ENCODE measurements around the gene VAMP8.
A peak's percentile ranks its signal among the peaks of the same experiment; 100 is the strongest.
"Not testable (repeated sequence)": the region's sequence is repeated elsewhere in the genome, so short reads cannot be mapped to it uniquely, and the experiment has no call there.

The VAMP8 gene

DNA sequence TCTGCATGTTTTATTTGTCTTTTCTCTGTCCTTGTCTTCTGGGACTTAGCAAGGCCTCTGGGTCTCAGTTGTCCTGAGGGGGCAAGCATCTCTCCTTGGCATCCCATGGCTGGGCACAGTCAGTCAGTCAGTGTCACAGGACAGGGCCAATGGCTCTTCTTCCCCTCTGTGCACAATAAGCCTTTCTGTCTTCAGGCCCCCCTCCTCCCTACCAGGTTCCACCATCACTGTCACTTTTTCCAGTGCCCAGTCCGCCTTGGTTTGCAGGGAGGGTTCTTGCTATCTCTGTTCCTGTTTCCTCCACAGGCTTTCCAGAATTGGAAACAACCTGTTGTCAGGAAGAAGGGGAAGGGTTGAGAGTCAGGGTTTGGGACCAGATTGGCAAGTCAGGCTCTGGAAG, 5.1 kb downstream of the VAMP8 start:
- Histone ChIP-seq H3K9ac (ENCODE audit: low read depth, low read length) (no peak overlapping the region), H3K9me3 (ENCODE audit: control insufficient read depth, insufficient read depth, low read length) (no peaks in the 10 kb centered on the region), H3K4me1 (ENCODE audit: insufficient read depth, low read length) (peaks cover 28% of the 10 kb centered on the region), H3K36me3 (ENCODE audit: insufficient read depth, low read length) (peaks cover 7% of the 10 kb centered on the region; the same call in 1 of the 2 replicates)

DNA sequence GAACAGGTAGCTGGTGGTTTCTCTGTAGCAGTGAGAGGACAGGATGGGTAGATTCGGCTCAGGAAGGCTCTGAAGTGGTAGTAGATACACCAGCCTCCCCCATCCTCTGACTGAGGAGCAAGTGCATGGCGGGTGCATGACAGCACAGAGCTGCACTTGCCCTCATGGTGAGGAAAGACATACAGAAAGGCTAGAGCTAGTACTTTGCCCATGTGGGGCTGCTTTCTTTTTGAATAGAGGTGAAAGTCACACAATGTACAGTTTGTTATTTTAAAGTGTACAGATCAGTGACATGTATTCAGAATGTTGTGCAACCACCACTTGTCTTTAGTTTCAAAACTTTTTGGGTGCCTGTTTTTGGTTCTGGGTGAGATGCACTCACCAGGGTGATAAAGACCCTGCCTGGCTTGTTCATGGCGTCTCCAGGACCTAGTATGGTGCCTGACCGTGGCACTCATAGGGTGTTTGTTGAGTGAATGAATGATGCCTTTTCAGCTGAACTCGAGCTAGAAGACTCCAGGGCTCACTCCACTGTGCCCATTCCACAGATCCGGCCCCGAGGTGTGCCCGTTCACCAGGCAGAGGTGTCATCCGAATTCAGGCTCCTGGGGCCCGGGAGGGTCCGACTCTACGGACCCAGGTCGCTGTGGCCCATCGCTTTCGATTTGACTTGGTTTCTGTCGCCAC, 6.4 kb downstream of the VAMP8 start:
- Histone ChIP-seq H3K9ac (ENCODE audit: low read depth, low read length) (no peak overlapping the region; the same call in 1 of the 2 replicates), H3K36me3 (ENCODE audit: insufficient read depth, low read length) (peaks cover 7% of the 10 kb centered on the region; the same call in 1 of the 2 replicates), H3K9me3 (ENCODE audit: control insufficient read depth, insufficient read depth, low read length) (no peaks in the 10 kb centered on the region), H3K4me1 (ENCODE audit: insufficient read depth, low read length) (peaks cover 24% of the 10 kb centered on the region)

DNA sequence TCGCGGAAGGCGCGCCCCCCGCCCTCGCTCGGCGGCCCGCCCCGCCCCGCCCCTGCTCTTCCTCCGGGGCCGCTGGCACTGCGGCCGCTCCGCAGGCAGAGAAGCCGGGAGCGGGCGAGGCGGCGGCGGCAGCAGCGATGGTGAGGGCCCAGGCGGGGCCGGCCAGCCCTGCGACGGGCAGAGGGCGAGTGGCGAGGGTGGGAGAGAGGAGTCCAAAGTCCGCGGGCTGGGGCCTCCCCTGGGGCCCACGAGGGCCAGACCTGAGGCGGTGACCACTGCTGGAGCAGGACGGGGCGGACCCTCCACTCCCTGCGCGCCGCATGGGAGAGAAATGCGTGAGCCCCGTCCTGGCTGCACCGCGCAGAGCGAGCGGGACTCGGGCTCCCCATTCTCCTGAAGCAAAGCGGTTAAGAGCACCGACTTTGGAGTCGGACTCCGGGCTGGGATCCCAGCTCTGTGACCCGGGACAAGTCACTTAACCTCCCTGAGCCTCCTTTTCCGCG, 7.0 kb downstream of the VAMP8 start, which contains the start of gene VAMP5:
VAMP5 (plus strand) TSS at position 78 of the 503 bp plus-strand sequence; CDS start at position 138, 60 bp downstream.
- peaks cover 18% of the 10 kb centered on the region for H3K4me1 ChIP-seq (ENCODE audit: insufficient read depth, low read length)
- H3K36me3 ChIP-seq (ENCODE audit: insufficient read depth, low read length), result peaks cover 7% of the 10 kb centered on the region; the same call in 1 of the 2 replicates
- peak within 1 kb of the TSS; percentile 53; the same call in 1 of the 2 replicates for H3K9ac ChIP-seq (ENCODE audit: low read depth, low read length)
- no peaks in the 10 kb centered on the region for H3K9me3 ChIP-seq (ENCODE audit: control insufficient read depth, insufficient read depth, low read length)

DNA sequence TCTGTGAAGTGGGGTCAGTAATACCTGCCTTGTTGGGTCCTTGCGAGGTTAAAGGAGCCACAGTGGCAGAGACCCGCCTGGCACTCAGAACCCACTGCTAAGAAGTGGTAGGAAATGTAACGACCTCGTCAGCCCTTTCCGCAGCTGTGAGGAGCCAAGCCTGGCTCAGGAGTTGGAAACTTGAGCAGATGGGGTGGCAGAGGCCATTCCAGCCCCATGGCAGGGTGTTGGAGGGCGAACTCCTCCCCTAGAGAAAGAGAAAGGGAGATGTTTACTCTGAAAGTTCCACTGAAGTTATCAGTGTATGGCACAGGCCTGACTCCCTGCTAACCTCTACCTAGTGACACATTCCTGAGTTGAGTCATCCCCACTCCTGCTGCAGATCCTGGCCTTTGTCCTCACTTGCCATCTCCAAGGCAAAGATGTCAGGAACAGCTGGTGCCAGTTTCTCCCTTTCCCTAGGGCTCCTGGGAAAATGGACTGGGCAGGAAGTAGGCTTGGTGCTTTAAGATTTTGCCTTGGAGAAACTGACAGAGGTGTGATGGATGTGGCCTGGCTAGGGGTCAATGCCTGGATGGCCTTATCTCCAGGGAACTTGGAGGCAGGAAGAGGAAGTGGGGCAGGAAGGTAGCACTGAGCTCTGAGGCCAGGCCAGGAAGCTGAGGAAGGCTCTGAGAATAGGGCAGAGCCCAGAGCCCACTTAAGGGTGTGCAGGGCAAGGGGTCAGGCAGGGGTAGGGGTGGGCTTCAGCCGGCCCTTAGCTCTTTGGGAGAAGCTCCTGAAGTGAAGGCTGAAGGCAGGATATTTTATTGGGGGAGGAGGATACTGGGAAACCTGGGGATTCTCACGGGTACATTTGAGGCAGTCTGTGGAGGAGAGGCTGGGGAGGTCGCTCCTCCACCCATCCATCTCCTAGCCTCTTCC, 7.7 kb downstream of the VAMP8 start:
- peak overlapping the region; percentile 53; the same call in 1 of the 2 replicates for H3K9ac ChIP-seq (ENCODE audit: low read depth, low read length)
- no peaks in the 10 kb centered on the region for H3K9me3 ChIP-seq (ENCODE audit: control insufficient read depth, insufficient read depth, low read length)
- H3K4me1 ChIP-seq (ENCODE audit: insufficient read depth, low read length), result peaks cover 14% of the 10 kb centered on the region
- peaks cover 7% of the 10 kb centered on the region; the same call in 1 of the 2 replicates for H3K36me3 ChIP-seq (ENCODE audit: insufficient read depth, low read length)

DNA sequence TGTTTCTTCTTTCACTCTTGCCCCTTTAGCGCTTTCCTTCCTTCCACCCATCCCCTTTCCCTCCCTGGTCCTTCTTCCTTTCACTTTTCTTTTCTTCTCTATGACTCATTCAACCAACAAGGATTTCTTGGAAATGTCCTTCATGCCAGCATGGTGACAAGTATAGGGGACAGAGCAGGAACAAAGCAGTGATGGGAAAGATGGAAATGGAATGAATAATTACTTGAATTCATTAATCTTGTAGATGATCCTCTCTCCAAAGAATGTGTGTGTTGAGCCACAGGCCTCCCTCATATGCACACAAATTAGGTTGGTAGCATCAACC, 8.4 kb downstream of the VAMP8 start:
- Histone ChIP-seq H3K4me1 (ENCODE audit: insufficient read depth, low read length) (peaks cover 14% of the 10 kb centered on the region), H3K9me3 (ENCODE audit: control insufficient read depth, insufficient read depth, low read length) (no peaks in the 10 kb centered on the region), H3K9ac (ENCODE audit: low read depth, low read length) (no peak overlapping the region), H3K36me3 (ENCODE audit: insufficient read depth, low read length) (peaks cover 6% of the 10 kb centered on the region; the same call in 1 of the 2 replicates)

DNA sequence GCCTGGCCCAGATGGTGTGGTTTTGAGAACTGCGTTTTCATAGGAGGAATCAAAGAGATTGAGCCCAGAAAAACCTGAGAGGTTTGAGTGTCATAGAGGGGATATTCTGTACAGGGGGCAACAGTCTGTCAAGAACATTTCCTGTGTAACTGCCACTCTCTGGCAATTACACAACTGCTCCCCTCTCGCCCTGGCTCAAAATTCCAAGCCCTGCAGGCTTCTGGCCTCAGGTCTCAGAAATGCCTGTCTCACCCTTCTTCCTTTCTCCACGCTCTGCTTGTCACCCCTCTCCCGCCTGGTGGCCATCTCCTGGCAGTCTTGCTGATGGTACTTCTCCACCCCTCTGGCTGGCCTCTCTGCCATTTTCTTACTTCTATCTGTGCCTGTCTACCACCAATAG, 10.8 kb downstream of the VAMP8 start:
- H3K9ac ChIP-seq (ENCODE audit: low read depth, low read length), result no peak overlapping the region
- H3K9me3 ChIP-seq (ENCODE audit: control insufficient read depth, insufficient read depth, low read length), result no peaks in the 10 kb centered on the region
- peaks cover 14% of the 10 kb centered on the region for H3K4me1 ChIP-seq (ENCODE audit: insufficient read depth, low read length)
- H3K36me3 ChIP-seq (ENCODE audit: insufficient read depth, low read length), result no peaks in the 10 kb centered on the region

DNA sequence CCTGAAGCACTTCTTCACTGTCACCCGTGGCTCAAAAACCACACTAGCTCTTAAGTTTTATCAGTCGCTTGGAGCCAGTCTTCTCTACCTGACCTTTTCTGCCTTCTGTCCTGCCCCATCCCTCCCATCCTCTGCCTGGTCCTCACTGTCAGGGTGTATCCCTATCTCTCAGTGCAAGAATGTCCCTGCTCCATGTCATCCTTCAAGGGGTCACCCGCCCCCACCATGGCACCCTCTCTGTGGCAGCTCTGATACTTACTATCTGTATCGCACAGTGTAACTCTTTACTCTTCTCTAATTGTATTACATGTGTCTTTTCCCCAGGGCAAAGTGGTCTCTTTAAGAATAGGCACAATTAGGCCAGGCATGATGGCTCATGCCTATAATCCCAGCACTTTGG, 11.3 kb downstream of the VAMP8 start:
- H3K9ac ChIP-seq (ENCODE audit: low read depth, low read length), result no peak overlapping the region
- peaks cover 14% of the 10 kb centered on the region for H3K4me1 ChIP-seq (ENCODE audit: insufficient read depth, low read length)
- H3K36me3 ChIP-seq (ENCODE audit: insufficient read depth, low read length), result no peaks in the 10 kb centered on the region
- no peaks in the 10 kb centered on the region for H3K9me3 ChIP-seq (ENCODE audit: control insufficient read depth, insufficient read depth, low read length)

DNA sequence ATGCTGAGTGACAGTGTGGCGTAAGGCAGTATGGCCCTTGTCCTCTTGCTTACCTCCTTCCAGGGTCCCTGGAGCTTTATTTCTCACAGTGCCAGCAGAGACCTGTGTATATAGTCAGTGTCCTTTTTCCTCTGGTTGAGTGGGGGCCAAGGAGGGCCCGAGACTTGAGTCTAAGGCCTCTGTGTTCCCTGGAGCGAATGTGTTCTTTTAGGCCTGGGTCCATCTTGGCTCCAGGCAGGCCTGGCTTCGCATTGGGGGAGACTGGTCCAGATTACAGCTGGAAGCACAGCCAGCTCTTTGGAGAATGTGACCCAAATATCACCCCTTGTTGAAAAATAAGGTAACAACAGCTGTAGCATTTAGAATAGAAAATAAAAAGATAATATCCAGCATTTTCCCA, 11.8 kb downstream of the VAMP8 start:
- H3K9me3 ChIP-seq (ENCODE audit: control insufficient read depth, insufficient read depth, low read length), result no peaks in the 10 kb centered on the region
- peaks cover 14% of the 10 kb centered on the region for H3K4me1 ChIP-seq (ENCODE audit: insufficient read depth, low read length)
- no peak overlapping the region for H3K9ac ChIP-seq (ENCODE audit: low read depth, low read length)
- H3K36me3 ChIP-seq (ENCODE audit: insufficient read depth, low read length), result no peaks in the 10 kb centered on the region

DNA sequence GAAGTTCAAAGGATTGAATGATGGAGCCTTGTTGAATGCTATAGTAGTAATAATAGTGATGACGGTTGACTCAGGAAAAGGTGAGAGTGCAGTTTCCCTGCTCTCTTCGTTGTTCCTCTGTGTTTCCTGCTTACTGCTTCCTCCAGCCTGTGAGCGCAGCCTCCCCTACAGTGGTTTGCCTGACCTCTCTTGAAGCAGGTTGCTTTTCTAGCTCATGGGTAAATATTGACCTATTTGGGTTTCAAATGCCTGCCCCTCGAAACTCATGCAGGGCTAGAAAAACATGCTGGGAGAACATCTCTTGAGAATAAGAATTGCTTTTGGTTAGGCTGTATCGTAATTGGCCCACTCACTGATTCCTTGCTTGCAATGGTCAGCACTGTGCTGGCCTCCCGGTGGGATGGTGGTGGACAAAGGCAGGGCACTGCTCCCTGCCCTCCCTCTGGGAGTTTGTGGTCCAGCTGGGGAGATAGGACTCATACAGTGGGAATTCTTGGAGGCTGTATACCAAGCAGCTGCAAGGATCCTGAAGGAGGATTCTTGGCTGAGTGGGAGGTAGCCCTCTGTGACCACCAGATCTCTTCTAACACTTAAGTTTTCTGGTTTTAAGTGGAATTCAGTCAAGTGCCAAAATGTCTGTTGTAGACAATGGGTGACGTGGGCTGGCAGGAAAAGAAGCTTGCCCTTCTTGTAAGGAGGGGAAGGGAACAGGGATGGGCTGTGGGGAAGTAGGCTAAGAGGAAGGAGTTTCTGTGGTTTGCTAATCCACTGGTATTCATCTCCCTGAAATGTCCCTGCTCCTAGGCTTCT, 12.8 kb downstream of the VAMP8 start:
- no peaks in the 10 kb centered on the region for H3K9me3 ChIP-seq (ENCODE audit: control insufficient read depth, insufficient read depth, low read length)

DNA sequence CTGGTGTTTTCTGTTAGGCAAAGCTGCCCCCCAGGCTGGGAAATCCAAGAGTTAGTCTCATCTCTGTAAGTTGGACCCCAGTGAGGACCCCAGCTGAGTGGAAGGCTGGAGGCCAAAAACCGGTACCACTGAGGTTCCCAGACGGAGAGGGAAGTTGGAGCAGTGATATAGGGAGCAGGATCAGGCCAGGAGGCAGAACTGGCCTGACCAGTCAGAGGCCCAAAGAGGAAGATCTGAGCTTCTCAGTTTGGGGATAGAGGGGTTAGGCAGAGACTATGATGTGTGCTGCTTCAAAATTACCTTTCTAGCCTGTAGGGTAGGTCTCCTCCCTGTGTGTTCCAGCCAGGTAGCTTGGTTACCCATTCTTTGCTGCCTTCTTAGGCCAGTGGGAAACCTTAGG, 13.6 kb downstream of the VAMP8 start:
- H3K36me3 ChIP-seq (ENCODE audit: insufficient read depth, low read length), result no peaks in the 10 kb centered on the region
- H3K9ac ChIP-seq (ENCODE audit: low read depth, low read length), result no peak overlapping the region
- no peaks in the 10 kb centered on the region for H3K9me3 ChIP-seq (ENCODE audit: control insufficient read depth, insufficient read depth, low read length)
- peaks cover under 1% of the 10 kb centered on the region for H3K4me1 ChIP-seq (ENCODE audit: insufficient read depth, low read length)

More for the DNA sequence above, 12.8 kb downstream of the VAMP8 start:
- Histone ChIP-seq H3K36me3 (ENCODE audit: insufficient read depth, low read length) (no peaks in the 10 kb centered on the region), H3K4me1 (ENCODE audit: insufficient read depth, low read length) (peaks cover 8% of the 10 kb centered on the region), H3K9ac (ENCODE audit: low read depth, low read length) (no peak overlapping the region)

DNA sequence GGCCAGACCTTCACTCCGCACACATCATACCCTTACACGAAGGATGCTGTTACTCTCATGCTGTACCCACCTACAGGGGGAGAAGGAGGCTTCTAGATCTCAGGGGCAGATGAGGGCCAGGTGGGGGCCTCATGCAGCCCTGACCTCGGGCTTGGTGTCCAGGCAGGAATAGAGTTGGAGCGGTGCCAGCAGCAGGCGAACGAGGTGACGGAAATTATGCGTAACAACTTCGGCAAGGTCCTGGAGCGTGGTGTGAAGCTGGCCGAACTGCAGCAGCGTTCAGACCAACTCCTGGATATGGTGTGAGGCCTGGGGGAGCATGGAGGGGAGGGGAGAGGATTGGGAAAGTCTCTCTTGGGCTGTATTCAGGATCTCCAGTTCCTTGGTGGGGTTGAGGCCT, 14.2 kb downstream of the VAMP8 start:
- no peaks in the 10 kb centered on the region for H3K9me3 ChIP-seq (ENCODE audit: control insufficient read depth, insufficient read depth, low read length)
- H3K9ac ChIP-seq (ENCODE audit: low read depth, low read length), result no peak overlapping the region
- H3K4me1 ChIP-seq (ENCODE audit: insufficient read depth, low read length), result no peaks in the 10 kb centered on the region
- no peaks in the 10 kb centered on the region for H3K36me3 ChIP-seq (ENCODE audit: insufficient read depth, low read length)

DNA sequence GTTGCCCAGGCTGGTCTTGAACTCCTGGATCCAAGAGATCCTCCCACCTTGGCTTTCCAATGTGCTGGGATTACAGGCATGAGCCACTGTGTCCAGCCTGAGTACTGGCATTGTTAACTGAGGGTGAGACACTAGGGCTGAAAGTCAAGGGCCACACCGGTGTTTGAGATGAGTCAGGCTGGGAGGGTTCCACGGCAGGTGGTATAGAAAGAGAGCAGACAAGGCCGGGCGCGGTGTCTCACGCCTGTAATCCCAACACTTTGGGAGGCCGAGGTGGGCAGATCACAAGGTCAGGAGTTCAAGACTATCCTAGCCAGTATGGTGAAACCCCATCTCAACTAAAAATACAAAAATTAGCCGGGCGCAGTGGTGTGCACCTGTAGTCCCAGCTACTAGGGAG, 14.9 kb downstream of the VAMP8 start:
- H3K9me3 ChIP-seq (ENCODE audit: control insufficient read depth, insufficient read depth, low read length); H3K9ac ChIP-seq (ENCODE audit: low read depth, low read length); H3K36me3 ChIP-seq (ENCODE audit: insufficient read depth, low read length); H3K4me1 ChIP-seq (ENCODE audit: insufficient read depth, low read length): not testable (repeated sequence)

DNA sequence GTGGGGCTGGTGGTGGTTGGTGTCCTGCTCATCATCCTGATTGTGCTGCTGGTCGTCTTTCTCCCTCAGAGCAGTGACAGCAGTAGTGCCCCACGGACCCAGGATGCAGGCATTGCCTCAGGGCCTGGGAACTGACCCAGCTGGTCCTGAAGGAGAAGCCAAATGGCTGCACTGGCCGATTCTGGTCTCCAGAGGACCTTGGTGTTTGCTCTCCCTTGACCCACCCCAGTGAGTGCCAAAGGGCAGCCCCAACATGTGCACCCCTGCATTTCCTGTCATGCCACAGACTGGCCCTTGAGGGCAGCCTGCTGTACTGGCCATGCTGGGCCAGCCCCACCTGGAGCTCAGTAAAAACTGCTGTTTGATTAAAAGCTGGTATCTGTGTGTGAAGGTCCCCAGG, 15.6 kb downstream of the VAMP8 start:
- Histone ChIP-seq H3K36me3 (ENCODE audit: insufficient read depth, low read length) (peaks cover 2% of the 10 kb centered on the region; the same call in 1 of the 2 replicates), H3K4me1 (ENCODE audit: insufficient read depth, low read length) (no peaks in the 10 kb centered on the region), H3K9ac (ENCODE audit: low read depth, low read length) (no peak overlapping the region), H3K9me3 (ENCODE audit: control insufficient read depth, insufficient read depth, low read length) (no peaks in the 10 kb centered on the region)

DNA sequence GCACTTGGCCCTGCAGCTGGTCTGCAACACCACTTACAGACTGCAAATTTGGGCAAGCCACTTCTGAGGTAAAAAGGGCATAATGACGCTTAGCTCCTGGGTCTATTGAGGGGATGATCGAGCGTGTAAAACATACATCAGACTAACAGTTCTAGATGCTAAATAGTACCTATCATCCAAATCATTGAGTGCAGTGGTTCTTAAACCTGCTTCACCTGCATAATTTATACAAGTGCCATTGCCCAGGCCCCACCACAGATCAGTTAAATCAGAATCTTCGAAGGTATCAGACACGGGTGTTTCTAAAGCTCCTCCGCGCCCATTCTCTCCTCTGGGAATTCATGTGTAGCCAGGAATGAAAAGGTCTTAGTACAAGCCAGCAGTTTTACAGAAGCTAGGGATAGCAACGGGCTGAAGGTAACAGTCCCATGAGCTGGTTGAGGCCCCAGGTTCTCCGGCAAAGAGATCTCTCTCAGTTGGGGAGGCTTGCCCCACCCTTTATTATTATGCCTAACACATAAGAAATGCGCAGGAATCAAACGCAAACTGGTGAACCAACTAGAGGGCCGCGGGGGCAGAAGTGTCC, 17.4 kb downstream of the VAMP8 start:
- H3K9ac ChIP-seq (ENCODE audit: low read depth, low read length), result peak overlapping the region; percentile 75
- H3K36me3 ChIP-seq (ENCODE audit: insufficient read depth, low read length), result peaks cover 2% of the 10 kb centered on the region; the same call in 1 of the 2 replicates
- no peaks in the 10 kb centered on the region for H3K9me3 ChIP-seq (ENCODE audit: control insufficient read depth, insufficient read depth, low read length)
- no peaks in the 10 kb centered on the region for H3K4me1 ChIP-seq (ENCODE audit: insufficient read depth, low read length)
